NCI-H2196 treated with DMSO at 0.1 percent for 48 hours (cell line): ENCODE measurements around the gene FOXA2.
"Not testable (repeated sequence)": the region's sequence is repeated elsewhere in the genome, so short reads cannot be mapped to it uniquely, and the experiment has no call there.

Source experiments
- DNase-seq: peaks from one replicate; lab custom pipeline; 2025; ENCODE audit not compliant: unreplicated experiment; lab: John Stamatoyannopoulos, UW

Gene FOXA2

DNA sequence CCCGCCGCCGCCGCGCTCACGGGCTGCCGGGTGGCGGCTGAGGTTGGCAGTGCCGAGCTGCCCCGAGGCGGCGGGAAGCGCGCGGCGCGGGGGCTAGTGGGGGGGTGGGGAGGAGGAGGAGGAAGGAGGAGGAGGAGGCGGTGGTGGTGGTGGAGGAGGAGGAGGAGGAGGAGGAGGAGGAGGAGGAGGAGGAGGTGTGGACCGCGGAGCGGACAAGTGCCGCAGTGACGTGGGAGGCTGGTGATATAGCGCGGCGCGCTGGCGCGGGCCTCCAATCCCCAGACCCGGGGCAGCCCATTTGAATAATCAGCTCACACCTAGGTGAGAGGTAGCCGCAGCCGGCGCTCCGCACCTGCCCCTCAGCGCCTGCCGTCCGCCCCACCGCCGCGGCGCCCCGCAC is at the start of gene FOXA2:
TSS of gene FOXA2 (minus strand) at position 51 of the 400 bp plus-strand sequence. CDS start 294 bp downstream, outside the sequence.
- DNase-seq = peak; percentile 90

DNA sequence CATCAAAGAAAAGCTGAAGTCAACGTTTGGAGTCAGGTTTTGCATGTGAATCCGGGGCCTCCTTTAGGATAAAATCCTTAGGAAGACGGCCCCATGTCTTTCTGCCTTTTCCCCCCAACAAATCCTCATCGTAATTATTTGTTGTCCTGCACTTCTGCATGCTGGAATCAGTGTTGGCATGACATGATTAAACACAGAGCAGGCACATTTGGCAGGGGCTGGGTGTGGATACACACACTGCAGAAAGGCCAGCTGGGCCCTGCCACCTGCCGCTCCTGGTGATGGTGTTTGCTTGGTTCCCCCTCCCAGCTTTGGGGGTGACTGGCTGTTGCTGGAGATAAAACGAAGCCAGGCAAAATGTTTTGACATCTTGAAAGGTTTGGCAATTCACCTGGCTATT is 46.3 kb upstream of the FOXA2 start:
- peak; percentile 43 for DNase-seq

DNA sequence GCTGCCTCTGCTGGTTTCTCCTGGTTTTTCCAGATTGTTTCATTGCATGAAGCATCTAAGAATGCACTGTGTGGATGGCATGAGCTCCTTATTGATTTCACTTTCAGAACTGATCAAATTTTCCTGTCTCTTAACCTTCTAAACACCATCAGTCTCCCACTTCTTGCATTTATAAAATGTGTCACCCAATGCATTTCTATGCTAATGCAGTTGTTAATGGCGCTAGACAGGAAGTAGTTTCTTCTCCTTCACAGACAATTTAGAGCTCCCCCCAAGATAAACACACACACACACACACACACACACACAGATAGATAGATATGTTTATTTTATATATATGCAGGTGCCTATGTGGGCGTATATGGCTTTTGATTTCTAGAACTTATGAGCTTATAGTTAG is 45.6 kb upstream of the FOXA2 start:
- no peak for DNase-seq

DNA sequence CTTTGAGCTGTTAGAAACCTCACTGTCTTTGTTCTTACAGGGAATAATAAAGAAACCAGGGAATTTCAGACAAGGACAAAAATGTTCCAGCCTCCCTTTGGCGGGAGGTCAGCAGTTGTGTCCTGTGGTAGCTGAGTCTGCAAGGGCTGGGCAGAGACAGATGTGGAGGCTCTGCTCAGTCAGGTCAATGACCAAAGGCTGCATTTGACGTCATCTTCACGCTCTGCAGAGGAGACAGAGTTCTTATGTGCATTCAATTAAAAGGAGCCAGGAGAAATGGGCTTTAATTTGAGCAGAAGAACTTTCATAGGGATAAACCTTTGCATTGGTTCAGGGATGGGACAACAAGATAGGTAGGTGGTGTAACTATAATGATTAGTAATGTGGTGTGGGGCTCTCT is 45.1 kb upstream of the FOXA2 start:
- DNase-seq = no peak

DNA sequence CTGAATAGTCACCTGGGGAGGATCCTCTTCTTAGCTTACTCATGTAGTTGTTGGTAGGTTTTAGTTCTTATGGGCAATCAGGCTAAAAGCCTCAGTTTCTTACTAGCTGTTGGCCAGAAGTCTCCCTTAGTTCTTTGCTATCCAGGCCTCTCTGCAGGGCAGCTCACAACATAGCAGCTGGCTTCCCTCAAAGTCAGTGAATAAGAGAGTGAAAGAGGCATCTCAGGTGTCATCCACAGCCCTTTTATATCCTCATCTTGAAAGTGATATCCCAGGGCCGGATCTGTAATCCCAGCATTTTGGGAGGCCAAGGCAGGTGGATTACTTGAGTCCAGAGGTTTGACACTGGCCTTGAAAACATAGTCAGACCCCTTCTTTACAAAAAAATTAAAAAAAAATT is 42.1 kb upstream of the FOXA2 start:
- DNase-seq = peak; percentile 22

DNA sequence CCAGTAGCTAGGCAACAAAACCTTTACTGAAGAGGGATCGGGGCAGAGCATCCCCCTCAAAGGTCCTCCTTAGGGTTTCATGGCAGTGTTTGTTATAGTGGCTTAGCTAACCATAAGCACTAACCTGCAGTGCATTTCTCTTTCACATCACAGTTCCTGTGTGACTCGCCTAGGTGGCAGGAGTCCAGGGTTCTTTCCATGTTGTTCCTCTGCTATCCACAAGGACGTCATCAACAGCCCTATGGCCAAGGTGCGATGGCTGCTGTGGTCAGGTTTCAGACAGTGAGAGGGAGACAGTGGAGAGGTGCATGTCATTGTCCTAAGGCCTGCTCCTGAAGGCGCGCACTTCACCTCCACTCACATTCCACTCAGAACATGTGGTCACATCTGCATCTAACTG is 38.8 kb upstream of the FOXA2 start:
- DNase-seq = peak; percentile 86

DNA sequence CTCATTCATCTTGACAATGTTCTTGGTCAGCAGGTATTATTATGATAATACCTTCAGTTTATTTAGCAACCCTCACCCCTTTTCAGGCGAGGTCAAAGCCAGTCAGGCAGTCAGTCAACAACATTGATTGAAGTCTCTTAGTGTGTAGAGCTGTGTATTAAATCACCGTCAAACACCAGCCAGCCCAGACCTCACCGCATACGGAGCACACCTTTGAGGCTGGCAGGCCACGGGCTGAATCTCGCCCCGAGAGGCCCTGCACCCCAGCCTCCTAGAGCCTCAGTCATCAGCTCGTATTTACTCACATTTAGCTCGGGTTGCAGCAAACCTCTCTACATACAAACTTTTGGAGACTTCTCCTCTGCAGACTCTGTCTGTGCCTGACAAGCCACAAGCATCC is 36.0 kb upstream of the FOXA2 start:
- DNase-seq = no peak

DNA sequence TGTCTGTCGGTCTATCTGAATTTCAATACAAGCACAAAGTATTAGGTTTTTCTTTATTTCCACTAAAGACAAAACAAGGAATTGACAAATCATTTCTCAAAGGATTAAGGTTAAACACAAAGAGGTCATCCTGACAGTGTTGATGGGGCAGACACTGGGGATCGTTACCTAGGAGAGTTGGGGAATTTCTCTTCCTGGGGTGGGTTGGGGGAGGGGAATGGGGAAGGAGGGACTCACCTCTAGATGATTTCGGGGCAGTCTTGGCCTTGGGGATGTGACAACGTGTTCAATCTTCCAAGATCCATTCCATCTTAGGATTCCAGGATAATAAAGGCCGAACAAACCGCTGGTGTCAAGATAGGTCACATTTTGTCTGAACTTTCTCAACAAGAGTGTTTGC is 35.4 kb upstream of the FOXA2 start:
- no peak for DNase-seq

DNA sequence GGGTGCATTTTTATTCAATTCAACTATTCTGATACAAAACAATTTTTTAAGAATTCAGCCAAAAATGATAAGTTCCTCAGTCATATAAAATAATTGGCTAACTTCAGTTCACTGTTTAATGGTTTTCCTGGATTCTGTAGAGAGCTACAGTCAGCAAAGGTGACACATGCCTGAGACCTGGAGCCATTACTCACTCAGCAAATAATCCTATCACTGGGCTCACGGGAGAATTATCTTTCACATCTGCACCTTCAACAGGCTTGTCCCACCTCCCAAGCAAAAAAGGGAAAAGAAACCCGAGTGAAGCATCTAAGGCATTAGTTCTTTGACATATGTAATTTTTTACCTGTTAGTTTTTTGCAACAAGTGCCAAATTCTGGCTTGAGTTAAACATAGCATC is 34.9 kb upstream of the FOXA2 start:
- DNase-seq = no peak

DNA sequence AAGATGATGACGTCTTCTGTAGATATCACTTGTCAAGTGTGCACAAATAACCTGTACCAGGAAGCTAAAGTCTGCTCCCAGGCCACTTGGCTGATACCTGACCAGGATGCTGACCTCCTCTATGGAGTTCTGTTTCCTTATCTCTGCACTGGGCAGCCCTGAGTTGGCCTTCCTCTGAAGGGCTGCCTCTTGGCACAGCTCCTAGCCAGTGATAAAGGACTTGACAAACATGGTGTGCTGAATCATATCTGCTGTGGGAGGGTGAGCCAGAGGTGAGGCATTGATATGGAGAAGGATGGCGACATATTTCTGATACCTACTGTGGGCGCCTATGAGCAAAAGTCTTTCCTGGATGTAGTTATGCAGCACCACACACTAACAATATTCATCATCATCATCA is 32.8 kb upstream of the FOXA2 start:
- DNase-seq = peak; percentile 87

DNA sequence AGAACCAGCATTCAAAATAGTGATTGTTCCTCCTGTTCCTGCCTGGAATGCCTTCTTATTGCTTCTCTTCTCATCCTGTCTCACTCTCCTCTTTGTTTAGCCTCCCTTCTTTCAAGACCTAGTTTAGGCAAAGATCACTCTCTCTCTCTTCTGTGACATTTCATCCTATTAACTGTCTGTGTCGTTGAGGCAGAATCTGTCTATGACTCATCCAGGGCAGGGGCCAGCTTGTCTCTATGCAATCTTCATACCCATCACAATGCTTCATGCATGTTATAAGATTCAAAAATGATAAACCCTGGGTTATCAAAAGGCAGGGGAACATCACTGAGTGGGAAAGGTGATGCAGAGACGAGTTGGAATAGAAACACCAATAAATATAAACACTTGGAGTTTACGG is 32.2 kb upstream of the FOXA2 start:
- DNase-seq = no peak

DNA sequence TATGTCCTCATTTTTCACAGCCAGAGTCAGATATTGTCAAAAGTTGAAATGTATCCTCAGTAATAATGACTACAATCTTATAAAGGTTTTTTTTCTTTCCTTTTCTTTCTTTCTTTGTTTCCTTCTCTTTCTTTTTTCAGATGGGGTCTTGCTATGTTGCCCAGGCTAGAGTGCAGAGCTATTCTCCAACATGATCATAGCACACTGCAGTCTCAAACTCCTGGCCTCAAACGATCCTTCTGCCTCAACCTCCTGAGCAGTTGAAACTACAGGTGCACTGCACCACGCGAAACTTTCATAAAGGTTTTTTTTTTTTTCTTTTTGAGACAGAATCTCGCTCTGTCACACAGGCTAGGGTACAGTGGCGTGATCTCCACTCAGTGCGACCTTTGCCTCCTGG is 31.1 kb upstream of the FOXA2 start:
- DNase-seq = no peak

DNA sequence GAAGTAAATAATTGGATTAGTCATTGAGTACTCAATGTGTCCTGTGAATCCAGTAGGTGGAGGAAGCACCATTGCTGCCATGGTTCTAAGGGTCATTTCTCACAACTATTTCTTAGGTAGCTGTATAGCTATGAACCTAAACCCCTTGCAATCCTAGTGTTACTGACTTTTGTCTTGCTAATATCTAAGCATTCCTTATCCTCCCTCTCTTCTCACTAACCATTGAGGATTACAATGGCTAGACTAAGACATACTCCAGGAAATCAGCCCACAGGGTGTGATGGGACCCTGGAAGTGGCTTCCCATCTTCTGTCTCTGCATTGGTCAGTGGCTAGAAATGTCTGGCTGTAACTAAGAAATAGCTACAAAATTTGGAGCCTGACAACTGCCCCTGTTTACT is 27.3 kb upstream of the FOXA2 start:
- DNase-seq = no peak

DNA sequence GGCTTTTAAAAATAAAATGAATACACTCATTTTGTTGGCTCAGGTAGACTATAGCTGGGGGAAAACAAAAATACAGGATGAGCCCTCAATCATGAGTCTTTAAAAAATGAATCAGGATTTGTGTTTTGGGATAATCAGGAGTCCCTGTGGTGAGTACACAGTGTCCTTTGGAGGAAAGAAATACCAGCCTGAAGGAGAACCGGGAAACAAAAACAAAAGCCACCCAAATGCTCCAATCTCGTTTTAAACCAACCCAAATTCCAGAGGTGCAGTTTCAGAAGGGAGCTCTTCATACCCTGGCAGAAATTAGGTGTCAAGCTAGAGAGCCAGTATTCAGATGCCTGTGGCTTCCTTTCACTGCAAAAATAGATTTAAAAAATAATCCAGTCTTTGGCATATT is 23.3 kb upstream of the FOXA2 start:
- DNase-seq = no peak

DNA sequence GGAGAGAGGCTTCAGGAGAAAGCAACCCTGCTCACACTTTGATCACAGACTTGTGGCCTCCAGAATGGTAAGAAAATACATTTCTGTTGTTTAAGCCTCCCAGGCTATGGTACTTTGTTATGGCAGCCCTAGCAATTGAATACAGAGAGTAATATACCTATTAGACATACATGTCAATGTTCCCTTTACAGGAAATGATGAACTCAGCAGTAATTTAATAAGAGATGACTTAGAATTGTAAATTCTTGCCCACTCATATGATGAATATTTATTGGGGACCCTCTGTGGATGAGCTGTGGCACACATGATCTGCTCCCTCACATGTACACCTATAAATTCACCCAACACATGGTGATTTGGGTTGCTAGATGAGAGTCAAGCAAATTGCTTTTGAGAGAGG is 20.4 kb upstream of the FOXA2 start:
- no peak for DNase-seq

DNA sequence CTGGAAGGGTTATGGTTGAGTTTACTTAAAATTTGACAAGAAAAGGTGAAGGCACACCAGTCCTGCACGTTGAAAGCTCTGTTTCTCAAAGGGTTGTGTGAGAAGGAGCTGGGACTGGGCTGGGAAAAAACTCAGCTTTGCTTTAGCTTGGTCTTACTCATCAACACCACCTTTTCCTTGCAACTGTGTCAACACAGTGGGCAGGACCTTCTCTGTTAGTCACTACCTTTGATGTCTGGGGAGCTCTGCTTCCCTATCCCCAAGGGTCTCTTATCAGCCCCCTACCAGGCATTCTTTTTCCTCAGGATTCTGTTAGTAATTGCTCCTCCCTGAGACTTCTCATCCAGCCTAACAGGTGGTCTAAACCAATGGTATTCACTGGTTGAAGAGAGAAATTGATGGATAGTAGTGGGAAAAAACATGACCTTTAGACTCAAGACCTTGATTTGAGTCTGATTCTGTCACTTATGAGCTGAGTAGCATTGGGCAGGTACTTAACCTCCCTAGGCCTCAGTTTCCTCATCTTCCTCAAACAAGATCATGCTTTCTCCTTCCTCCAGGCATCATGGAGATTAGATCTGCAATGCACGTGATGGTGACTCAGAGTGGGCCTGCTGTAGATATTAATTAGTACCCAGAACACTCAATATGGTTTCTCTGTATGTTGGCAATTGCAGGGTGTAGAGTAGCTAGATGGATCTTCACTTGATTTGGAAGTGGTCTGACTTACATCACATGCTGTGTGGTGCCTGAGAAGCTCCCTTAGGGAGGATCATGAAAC is 17.2 kb upstream of the FOXA2 start:
- no peak for DNase-seq

DNA sequence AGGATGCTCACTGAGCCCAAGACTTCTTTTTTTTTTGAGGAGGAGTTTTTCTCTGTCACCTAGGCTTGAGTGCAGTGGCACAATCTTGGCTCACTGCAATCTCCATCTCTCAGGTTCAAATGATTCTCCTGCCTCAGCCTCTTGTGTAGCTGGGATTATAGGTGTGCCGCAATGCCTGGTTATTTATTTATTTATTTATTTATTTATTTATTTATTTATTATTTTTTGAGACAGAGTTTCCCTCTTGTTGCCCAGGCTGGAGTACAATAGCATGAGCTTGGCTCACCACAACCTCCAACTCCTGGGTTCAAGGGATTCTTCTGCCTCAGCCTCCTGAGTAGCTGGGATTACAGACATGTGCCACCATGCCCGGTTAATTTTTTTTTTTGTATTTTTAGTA is 14.9 kb upstream of the FOXA2 start:
- DNase-seq = not testable (repeated sequence)

DNA sequence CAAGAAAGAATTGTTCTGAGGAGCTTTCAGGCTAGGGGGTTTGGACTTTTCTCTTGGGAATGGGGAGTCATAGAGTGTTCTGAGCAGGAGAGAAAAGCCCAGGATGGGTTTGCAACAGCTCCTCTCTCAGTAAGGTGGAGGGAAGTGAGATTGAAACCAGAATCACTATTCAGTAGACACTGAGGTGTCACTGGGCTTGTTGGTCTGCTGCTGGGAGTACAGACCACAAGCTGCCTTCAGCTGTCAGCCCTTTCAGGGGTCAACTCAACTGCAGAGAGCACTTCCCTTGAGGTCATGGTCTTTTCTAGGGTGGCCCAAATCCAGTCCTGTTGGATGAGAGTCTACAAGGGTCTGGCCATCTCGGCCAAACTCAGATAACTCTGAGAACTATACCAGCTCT is 12.9 kb upstream of the FOXA2 start:
- no peak for DNase-seq

DNA sequence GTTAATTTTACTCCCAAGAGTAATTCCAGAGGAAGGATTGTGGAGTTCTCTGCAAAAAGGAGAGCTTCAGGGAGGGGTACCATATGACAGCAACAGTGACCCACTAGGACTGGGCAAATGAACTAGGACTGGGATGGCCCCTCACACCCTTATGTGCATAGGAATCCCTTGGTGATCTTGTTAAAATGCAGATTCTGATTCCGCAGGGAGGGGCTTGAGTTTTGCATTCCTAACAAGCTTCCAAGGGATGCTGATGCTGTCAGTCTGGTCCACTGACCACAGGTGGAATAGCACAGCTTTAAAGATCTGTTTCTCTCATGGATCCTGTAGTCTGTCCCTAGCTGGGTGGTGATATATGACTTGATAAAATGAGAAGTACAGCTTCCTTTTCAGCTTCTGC is 6.3 kb upstream of the FOXA2 start:
- no peak for DNase-seq

DNA sequence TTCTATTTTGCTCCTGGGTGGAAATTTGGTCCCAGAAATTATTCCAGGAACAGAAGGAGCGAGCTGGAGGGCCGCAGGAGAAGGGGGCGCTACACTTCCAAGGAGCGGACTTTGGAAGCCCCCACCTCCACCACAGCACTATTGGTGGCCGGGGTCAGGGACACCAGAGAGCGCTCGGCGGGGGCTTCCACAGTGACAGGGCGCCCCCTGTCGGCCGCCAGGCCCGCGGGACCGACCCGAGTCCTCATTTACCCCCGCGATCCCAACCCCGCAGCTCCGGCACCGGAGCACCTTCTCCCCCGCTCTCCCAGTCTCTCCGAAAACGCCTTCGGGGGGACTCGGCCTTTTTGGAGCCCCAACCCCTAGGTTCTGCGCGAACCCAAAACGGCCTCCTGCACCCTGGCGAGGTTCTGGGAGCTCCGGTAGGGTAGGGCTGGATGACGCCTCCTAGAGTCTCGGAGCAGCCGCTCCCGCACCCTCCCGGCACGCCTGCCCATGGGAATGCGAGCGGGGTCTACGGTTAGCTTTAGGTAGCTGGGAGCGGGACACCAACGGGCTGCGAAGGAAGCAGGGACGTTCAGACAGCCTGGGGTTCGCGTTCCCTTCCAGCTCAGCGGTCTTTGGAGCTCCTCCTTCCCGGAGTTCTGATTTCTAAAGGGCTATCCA is 2.4 kb upstream of the FOXA2 start:
- DNase-seq = no peak

DNA sequence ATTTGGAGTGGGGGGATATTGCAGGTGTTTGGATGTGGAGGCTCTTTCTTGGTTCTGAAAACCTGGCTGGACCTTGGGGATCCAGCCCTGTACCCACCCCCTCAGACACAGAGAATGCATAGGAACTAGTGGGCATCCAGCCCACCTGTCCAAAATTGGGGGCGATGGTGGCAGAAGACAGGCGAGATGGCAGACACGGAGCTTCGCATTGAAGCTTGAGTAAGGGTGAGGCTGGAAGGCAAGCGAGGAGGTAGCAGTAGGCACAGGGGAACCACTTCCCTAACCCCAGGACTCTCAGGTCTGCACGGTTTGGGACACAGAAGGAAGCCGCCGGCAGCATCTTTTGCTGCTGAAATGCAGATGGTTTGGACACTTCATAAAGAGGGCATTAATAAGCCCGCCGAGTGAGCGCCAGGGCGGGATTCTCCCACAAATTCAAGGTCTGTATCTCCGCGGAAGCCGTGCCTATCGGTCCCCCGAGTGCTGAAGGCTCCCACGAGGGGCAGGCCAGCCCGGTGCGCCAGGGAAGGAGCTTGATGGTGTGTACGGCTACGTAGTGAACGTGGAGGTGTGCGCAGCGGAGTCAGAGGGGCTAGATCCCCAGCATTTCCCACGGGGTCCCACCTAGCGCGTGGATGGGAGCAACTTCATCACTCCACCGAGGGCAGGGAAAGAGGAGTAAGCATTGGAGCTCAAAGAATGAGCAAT is 1.6 kb upstream of the FOXA2 start:
- DNase-seq = no peak
